ENCODE results near the gene GARIN5B.

The GARIN5B gene

GRCh38 chr19:55348317-55349034 is 14.6 kb downstream of the GARIN5B start:
- Histone ChIP-seq H3K4me1 (ENCODE audit: control insufficient read depth in 1 of 2, insufficient read depth in 2 of 2, low read length in 2 of 2) (peaks cover 8 to 19% of the 10 kb centered on the region in 2 experiments), H3K4me2 (ENCODE audit: low read length) (no peak overlapping the region), H2AFZ (ENCODE audit: insufficient read depth, low read length, poor library complexity) (no peak overlapping the region), H2BK5ac (ENCODE audit: low read depth, low read length, poor library complexity) (no peak overlapping the region), H4K8ac (ENCODE audit: low read depth, low read length) (no peak overlapping the region), H3K18ac (ENCODE audit: low read length) (no peak overlapping the region), H3K27ac (ENCODE audit: low read depth, low read length) (no peak overlapping the region), H4K12ac (ENCODE audit: low read depth, low read length) (no peak overlapping the region), H3K79me1 (ENCODE audit: low read length) (peaks cover 12% of the 10 kb centered on the region), H3K9me3 (ENCODE audit: insufficient read depth, low read depth, low read length) (peaks cover 3% of the 10 kb centered on the region), H3K4ac (ENCODE audit: low read depth, low read length) (no peak overlapping the region), H3K4me3 (ENCODE audit: low read depth, low read length) (no peak overlapping the region), H2BK12ac (ENCODE audit: low read length) (no peak overlapping the region), H3K14ac (ENCODE audit: low read length) (no peak overlapping the region), H3K36me3 (ENCODE audit: control insufficient read depth in 1 of 2, insufficient read depth in 2 of 2, low read length in 2 of 2) (peaks cover 29 to 41% of the 10 kb centered on the region in 2 experiments), H3K79me2 (ENCODE audit: control insufficient read depth, insufficient read depth, low read length, poor library complexity) (no peaks in the 10 kb centered on the region), H3K9ac (ENCODE audit: low read length) (no peak overlapping the region), H3K27me3 (ENCODE audit: insufficient read depth, low read length) (peaks cover 10% of the 10 kb centered on the region), H2BK120ac (ENCODE audit: insufficient read depth, low read length, poor library complexity) (no peak overlapping the region), H3K23ac (ENCODE audit: low read length) (no peak overlapping the region), H2AK5ac (ENCODE audit: low read length) (no peak overlapping the region), H4K91ac (ENCODE audit: low read depth, low read length) (no peak overlapping the region)
- no CpG with 5 or more reads among the region's 22 CpGs for WGBS (ENCODE audit: extremely low coverage, insufficient coverage, insufficient read length)
- DNase-seq = no peak

GRCh38 chr19:55347442-55348009 is 15.5 kb downstream of the GARIN5B start:
- no peaks in the 10 kb centered on the region for H3K79me2 ChIP-seq (ENCODE audit: control insufficient read depth, insufficient read depth, low read length, poor library complexity)
- peaks cover 37 to 50% of the 10 kb centered on the region in 2 experiments for H3K36me3 ChIP-seq (ENCODE audit: control insufficient read depth in 1 of 2, insufficient read depth in 2 of 2, low read length in 2 of 2)
- WGBS (ENCODE audit: extremely low coverage, insufficient coverage, insufficient read length) = no CpG with 5 or more reads among the region's 10 CpGs
- H3K18ac ChIP-seq (ENCODE audit: low read length) = no peak overlapping the region
- no peak overlapping the region for H3K4me2 ChIP-seq (ENCODE audit: low read length)
- H3K4me1 ChIP-seq (ENCODE audit: control insufficient read depth in 1 of 2, insufficient read depth in 2 of 2, low read length in 2 of 2) = peaks cover 5 to 17% of the 10 kb centered on the region in 2 experiments
- H3K23ac ChIP-seq (ENCODE audit: low read length) = no peak overlapping the region
- no peak overlapping the region for H2BK12ac ChIP-seq (ENCODE audit: low read length)
- no peak overlapping the region for H3K14ac ChIP-seq (ENCODE audit: low read length)
- H2AK5ac ChIP-seq (ENCODE audit: low read length) = no peak overlapping the region
- peaks cover 12% of the 10 kb centered on the region for H3K79me1 ChIP-seq (ENCODE audit: low read length)
- no peak overlapping the region for H4K12ac ChIP-seq (ENCODE audit: low read depth, low read length)
- H3K4me3 ChIP-seq (ENCODE audit: low read depth, low read length) = no peak overlapping the region
- no peak overlapping the region for H3K27ac ChIP-seq (ENCODE audit: low read depth, low read length)
- H4K8ac ChIP-seq (ENCODE audit: low read depth, low read length) = no peak overlapping the region
- no peak overlapping the region for H4K91ac ChIP-seq (ENCODE audit: low read depth, low read length)
- H2BK120ac ChIP-seq (ENCODE audit: insufficient read depth, low read length, poor library complexity) = no peak overlapping the region
- H3K9ac ChIP-seq (ENCODE audit: low read length) = no peak overlapping the region
- H2AFZ ChIP-seq (ENCODE audit: insufficient read depth, low read length, poor library complexity) = no peak overlapping the region
- H2BK5ac ChIP-seq (ENCODE audit: low read depth, low read length, poor library complexity) = no peak overlapping the region
- no peak overlapping the region for H3K4ac ChIP-seq (ENCODE audit: low read depth, low read length)
- peaks cover under 1% of the 10 kb centered on the region for H3K27me3 ChIP-seq (ENCODE audit: insufficient read depth, low read length)
- no peaks in the 10 kb centered on the region for H3K9me3 ChIP-seq (ENCODE audit: insufficient read depth, low read depth, low read length)
- no peak for DNase-seq

GRCh38 chr19:55346725-55347441 is 16.2 kb downstream of the GARIN5B start:
- Histone ChIP-seq H3K36me3 (ENCODE audit: control insufficient read depth in 1 of 2, insufficient read depth in 2 of 2, low read length in 2 of 2) (peaks cover 44 to 56% of the 10 kb centered on the region in 2 experiments), H3K18ac (ENCODE audit: low read length) (no peak overlapping the region), H3K4me1 (ENCODE audit: control insufficient read depth in 1 of 2, insufficient read depth in 2 of 2, low read length in 2 of 2) (peaks cover 5 to 17% of the 10 kb centered on the region in 2 experiments), H4K91ac (ENCODE audit: low read depth, low read length) (no peak overlapping the region), H3K23ac (ENCODE audit: low read length) (no peak overlapping the region), H3K4ac (ENCODE audit: low read depth, low read length) (no peak overlapping the region), H3K79me1 (ENCODE audit: low read length) (peaks cover 12% of the 10 kb centered on the region), H3K14ac (ENCODE audit: low read length) (no peak overlapping the region), H3K27me3 (ENCODE audit: insufficient read depth, low read length) (no peaks in the 10 kb centered on the region), H3K9ac (ENCODE audit: low read length) (no peak overlapping the region), H2BK5ac (ENCODE audit: low read depth, low read length, poor library complexity) (no peak overlapping the region), H3K79me2 (ENCODE audit: control insufficient read depth, insufficient read depth, low read length, poor library complexity) (no peaks in the 10 kb centered on the region), H2BK12ac (ENCODE audit: low read length) (no peak overlapping the region), H2BK120ac (ENCODE audit: insufficient read depth, low read length, poor library complexity) (no peak overlapping the region), H2AFZ (ENCODE audit: insufficient read depth, low read length, poor library complexity) (no peak overlapping the region), H2AK5ac (ENCODE audit: low read length) (no peak overlapping the region), H3K4me2 (ENCODE audit: low read length) (no peak overlapping the region), H4K12ac (ENCODE audit: low read depth, low read length) (no peak overlapping the region), H3K9me3 (ENCODE audit: insufficient read depth, low read depth, low read length) (no peaks in the 10 kb centered on the region), H3K4me3 (ENCODE audit: low read depth, low read length) (no peak overlapping the region), H3K27ac (ENCODE audit: low read depth, low read length) (no peak overlapping the region), H4K8ac (ENCODE audit: low read depth, low read length) (no peak overlapping the region)
- no CpG with 5 or more reads among the region's 41 CpGs for WGBS (ENCODE audit: extremely low coverage, insufficient coverage, insufficient read length)
- DNase-seq = no peak

DNA sequence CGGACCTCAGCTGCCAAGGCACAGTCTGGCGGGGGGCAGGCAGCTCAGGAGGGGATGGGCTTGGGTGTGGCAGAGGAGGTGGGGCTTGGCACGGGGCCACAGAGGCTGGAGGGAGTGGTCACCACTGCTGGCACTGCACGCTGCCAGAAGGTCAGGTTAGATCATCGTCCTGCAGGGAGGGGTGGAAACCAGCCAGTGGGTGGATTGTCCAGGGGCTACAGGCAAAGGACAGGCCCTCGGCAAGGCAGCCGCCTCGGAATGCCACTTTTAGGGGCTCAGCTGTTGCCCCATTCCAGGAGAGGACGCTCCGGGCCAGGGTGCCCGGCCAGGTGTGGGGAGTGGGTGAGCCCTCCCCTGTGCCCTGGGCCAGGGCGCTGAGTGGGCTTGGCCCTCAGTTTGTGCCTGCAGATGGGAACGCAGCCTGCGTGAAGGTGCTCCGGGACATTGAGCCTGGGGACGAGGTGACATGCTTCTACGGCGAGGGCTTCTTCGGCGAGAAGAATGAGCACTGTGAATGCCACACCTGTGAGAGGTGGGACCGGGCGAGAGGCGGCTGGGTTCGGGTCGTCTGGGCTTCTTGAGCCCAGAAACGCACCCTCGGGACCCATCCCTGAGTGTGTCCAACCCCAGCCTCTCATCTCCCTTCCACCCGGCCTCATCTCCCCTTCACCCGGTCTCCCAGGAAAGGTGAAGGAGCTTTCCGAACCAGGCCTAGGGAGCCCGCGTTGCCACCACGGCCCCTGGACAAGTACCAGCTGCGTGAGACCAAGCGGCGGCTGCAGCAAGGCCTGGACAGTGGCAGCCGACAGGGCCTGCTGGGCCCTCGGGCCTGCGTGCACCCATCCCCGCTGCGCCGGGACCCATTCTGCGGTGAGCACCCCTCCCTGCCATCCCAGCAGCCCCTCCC is 17.0 kb downstream of the GARIN5B start:
- H2AK5ac ChIP-seq (ENCODE audit: low read length) = no peak overlapping the region
- H2BK120ac ChIP-seq (ENCODE audit: insufficient read depth, low read length, poor library complexity) = peak overlapping the region; percentile 65
- no peak for DNase-seq
- H2AFZ ChIP-seq (ENCODE audit: insufficient read depth, low read length, poor library complexity) = no peak overlapping the region
- no peaks in the 10 kb centered on the region for H3K9me3 ChIP-seq (ENCODE audit: insufficient read depth, low read depth, low read length)
- H3K27me3 ChIP-seq (ENCODE audit: insufficient read depth, low read length) = no peaks in the 10 kb centered on the region
- no peak overlapping the region for H3K18ac ChIP-seq (ENCODE audit: low read length)
- no CpG with 5 or more reads among the region's 43 CpGs for WGBS (ENCODE audit: extremely low coverage, insufficient coverage, insufficient read length)
- no peak overlapping the region for H3K23ac ChIP-seq (ENCODE audit: low read length)
- H3K4ac ChIP-seq (ENCODE audit: low read depth, low read length) = no peak overlapping the region
- peaks cover 10 to 23% of the 10 kb centered on the region in 2 experiments for H3K4me1 ChIP-seq (ENCODE audit: control insufficient read depth in 1 of 2, insufficient read depth in 2 of 2, low read length in 2 of 2)
- H3K14ac ChIP-seq (ENCODE audit: low read length) = no peak overlapping the region
- H3K4me3 ChIP-seq (ENCODE audit: low read depth, low read length) = no peak overlapping the region
- peaks cover 47 to 60% of the 10 kb centered on the region in 2 experiments for H3K36me3 ChIP-seq (ENCODE audit: control insufficient read depth in 1 of 2, insufficient read depth in 2 of 2, low read length in 2 of 2)
- no peak overlapping the region for H4K12ac ChIP-seq (ENCODE audit: low read depth, low read length)
- H3K79me1 ChIP-seq (ENCODE audit: low read length) = peaks cover 12% of the 10 kb centered on the region
- no peaks in the 10 kb centered on the region for H3K79me2 ChIP-seq (ENCODE audit: control insufficient read depth, insufficient read depth, low read length, poor library complexity)
- H4K8ac ChIP-seq (ENCODE audit: low read depth, low read length) = no peak overlapping the region
- H3K4me2 ChIP-seq (ENCODE audit: low read length) = no peak overlapping the region
- H2BK5ac ChIP-seq (ENCODE audit: low read depth, low read length, poor library complexity) = no peak overlapping the region
- no peak overlapping the region for H2BK12ac ChIP-seq (ENCODE audit: low read length)
- no peak overlapping the region for H3K9ac ChIP-seq (ENCODE audit: low read length)
- H4K91ac ChIP-seq (ENCODE audit: low read depth, low read length) = no peak overlapping the region
- no peak overlapping the region for H3K27ac ChIP-seq (ENCODE audit: low read depth, low read length)
